IMR-90 (cell line): Measurements from ENCODE around the gene DPP6.
"Not testable (repeated sequence)": the region's sequence is repeated elsewhere in the genome, so short reads cannot be mapped to it uniquely, and the experiment has no call there.

ENCODE experiments used
- BHLHE40 ChIP-seq: fragments of 150-350 bp; IDR thresholded peaks from 2 replicates; pipeline ENCODE4 v1.6.1; 2016; ENCODE audit warnings: mild to moderate bottlenecking, low read depth, low read length
- MAZ ChIP-seq: IDR thresholded peaks from 2 replicates; pipeline ENCODE4 v1.6.1; 2012; ENCODE audit warnings: low read depth, mild to moderate bottlenecking, low read length, improper control_type of control experiment, moderate library complexity, borderline replicate concordance
- POLR2A ChIP-seq: IDR thresholded peaks from 2 replicates; pipeline ENCODE4 v1.6.1; 2012; ENCODE audit warnings: mild to moderate bottlenecking, low read depth, low read length
- RFX5 ChIP-seq: IDR thresholded peaks from 2 replicates; pipeline ENCODE4 v1.8.0; 2012; ENCODE audit warnings: low read depth, mild to moderate bottlenecking, low read length, moderate library complexity
- SMC3 ChIP-seq: fragments of 150-350 bp; IDR thresholded peaks from 2 replicates; pipeline ENCODE4 v1.6.1; 2016; ENCODE audit warnings: low read depth, mild to moderate bottlenecking, antibody characterized with exemption, low read length, moderate library complexity
- TF ChIP-seq, protein P1 (sequence below): conservative IDR thresholded peaks from 2 replicates; pipeline ENCODE4 v1.5.1; 2012; ENCODE audit warnings: mild to moderate bottlenecking, low read depth, low read length, improper control_type of control experiment
- TF ChIP-seq, protein P2 (sequence below): fragments of 150-350 bp; IDR thresholded peaks from 2 replicates; pipeline ENCODE4 v1.6.1; 2017; ENCODE audit warnings: mild to moderate bottlenecking, antibody characterized with exemption, low read length, low read depth

DNA sequence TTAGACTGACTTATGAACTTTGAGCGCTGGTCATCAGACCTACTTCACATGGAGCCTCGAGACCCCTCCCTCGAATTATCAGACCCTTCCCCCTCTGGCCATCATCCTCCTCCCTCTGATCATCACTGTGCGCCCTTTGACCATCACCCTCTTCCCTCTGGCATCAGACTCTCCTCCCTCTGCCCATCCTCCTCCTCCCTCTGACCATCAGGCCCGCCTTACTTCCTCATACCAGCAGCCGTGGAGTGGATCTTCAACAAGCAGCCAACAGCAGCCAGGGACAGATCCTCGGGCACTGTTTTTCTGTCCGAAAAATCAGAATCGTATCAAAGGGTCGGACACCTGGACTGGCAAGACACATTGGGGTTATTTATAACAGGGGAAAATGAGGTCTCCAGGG, 70.5 kb downstream of the DPP6 start:
- TF ChIP-seq POLR2A, SMC3, RFX5, BHLHE40, MAZ: not testable (repeated sequence)
- TF ChIP-seq, protein P1, sequence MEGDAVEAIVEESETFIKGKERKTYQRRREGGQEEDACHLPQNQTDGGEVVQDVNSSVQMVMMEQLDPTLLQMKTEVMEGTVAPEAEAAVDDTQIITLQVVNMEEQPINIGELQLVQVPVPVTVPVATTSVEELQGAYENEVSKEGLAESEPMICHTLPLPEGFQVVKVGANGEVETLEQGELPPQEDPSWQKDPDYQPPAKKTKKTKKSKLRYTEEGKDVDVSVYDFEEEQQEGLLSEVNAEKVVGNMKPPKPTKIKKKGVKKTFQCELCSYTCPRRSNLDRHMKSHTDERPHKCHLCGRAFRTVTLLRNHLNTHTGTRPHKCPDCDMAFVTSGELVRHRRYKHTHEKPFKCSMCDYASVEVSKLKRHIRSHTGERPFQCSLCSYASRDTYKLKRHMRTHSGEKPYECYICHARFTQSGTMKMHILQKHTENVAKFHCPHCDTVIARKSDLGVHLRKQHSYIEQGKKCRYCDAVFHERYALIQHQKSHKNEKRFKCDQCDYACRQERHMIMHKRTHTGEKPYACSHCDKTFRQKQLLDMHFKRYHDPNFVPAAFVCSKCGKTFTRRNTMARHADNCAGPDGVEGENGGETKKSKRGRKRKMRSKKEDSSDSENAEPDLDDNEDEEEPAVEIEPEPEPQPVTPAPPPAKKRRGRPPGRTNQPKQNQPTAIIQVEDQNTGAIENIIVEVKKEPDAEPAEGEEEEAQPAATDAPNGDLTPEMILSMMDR: not testable (repeated sequence)
- TF ChIP-seq, protein P2, sequence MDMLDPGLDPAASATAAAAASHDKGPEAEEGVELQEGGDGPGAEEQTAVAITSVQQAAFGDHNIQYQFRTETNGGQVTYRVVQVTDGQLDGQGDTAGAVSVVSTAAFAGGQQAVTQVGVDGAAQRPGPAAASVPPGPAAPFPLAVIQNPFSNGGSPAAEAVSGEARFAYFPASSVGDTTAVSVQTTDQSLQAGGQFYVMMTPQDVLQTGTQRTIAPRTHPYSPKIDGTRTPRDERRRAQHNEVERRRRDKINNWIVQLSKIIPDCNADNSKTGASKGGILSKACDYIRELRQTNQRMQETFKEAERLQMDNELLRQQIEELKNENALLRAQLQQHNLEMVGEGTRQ: not testable (repeated sequence)
